ENCODE results near the gene NAB2.
A peak's percentile ranks its signal among the peaks of the same experiment; 100 is the strongest.

The NAB2 gene

GRCh38 chr12:57127726-57128518 lies 39.0 kb downstream of the NAB2 start, which contains the start of gene LRP1:
Gene LRP1, plus strand, starts transcription at chr12:57128483. Its CDS starts 482 bp downstream, at chr12:57128965.
- peak; percentile 89 to 95 for DNase-seq
- H3K4me1 ChIP-seq: peaks cover 0 to 39% (median 36%) of the 10 kb centered on the region in 4 donors
- H3K27me3 ChIP-seq: no peaks in the 10 kb centered on the region
- peak within 1 kb of the TSS; percentile 95 to 99 for H3K27ac ChIP-seq
- TF ChIP-seq CTCF (IDR thresholded peaks at IDR 0.05): no peak
- peak within 1 kb of the TSS; percentile 94 to 96 for H3K4me3 ChIP-seq
- H3K9me3 ChIP-seq: no peaks in the 10 kb centered on the region
- H3K36me3 ChIP-seq: no peaks in the 10 kb centered on the region
- intact Hi-C loops (cut with DNase I; ENCODE audit: low total_unique reads): loop anchor here (2.0 kb wide), 1 partner anchor 49 kb away; no protein-coding TSS in a partner anchor

GRCh38 chr12:57128519-57129247 lies 39.8 kb downstream of the NAB2 start:
- DNase-seq: no peak
- peak overlapping the region; percentile 94 to 96 for H3K4me3 ChIP-seq
- no peaks in the 10 kb centered on the region for H3K36me3 ChIP-seq
- no peaks in the 10 kb centered on the region for H3K9me3 ChIP-seq
- H3K27me3 ChIP-seq: no peaks in the 10 kb centered on the region
- intact Hi-C loops (cut with DNase I; ENCODE audit: low total_unique reads): no loop called here
- peaks cover 0 to 47% (median 43%) of the 10 kb centered on the region in 4 donors for H3K4me1 ChIP-seq
- peak overlapping the region; percentile 95 to 99 for H3K27ac ChIP-seq
- TF ChIP-seq CTCF (IDR thresholded peaks at IDR 0.05): no peak

GRCh38 chr12:57129321-57129842 lies 40.5 kb downstream of the NAB2 start:
- DNase-seq: no peak
- H3K36me3 ChIP-seq: no peaks in the 10 kb centered on the region
- H3K9me3 ChIP-seq: no peaks in the 10 kb centered on the region
- H3K27me3 ChIP-seq: no peaks in the 10 kb centered on the region
- peak overlapping the region; percentile 95 to 99 for H3K27ac ChIP-seq
- intact Hi-C loops (cut with DNase I; ENCODE audit: low total_unique reads): no loop called here
- TF ChIP-seq CTCF (IDR thresholded peaks at IDR 0.05): no peak
- H3K4me3 ChIP-seq: peak overlapping the region; percentile 94 to 96
- H3K4me1 ChIP-seq: peaks cover 0 to 54% (median 50%) of the 10 kb centered on the region in 4 donors

- no peaks in the 10 kb centered on the region for H3K9me3 ChIP-seq
- peak overlapping the region; percentile 94 to 96 for H3K4me3 ChIP-seq
- intact Hi-C loops (cut with DNase I; ENCODE audit: low total_unique reads): no loop called here
- H3K27ac ChIP-seq: peak overlapping the region; percentile 95 to 99
- no peaks in the 10 kb centered on the region for H3K36me3 ChIP-seq
- peaks cover 0 to 59% (median 55%) of the 10 kb centered on the region in 4 donors for H3K4me1 ChIP-seq
- H3K27me3 ChIP-seq: no peaks in the 10 kb centered on the region
- TF ChIP-seq CTCF (IDR thresholded peaks at IDR 0.05): no peak
- peak in 1 of 2 donors; percentile 82 for DNase-seq
Observed at GRCh38 chr12:57129889-57130288, 41.0 kb downstream of the NAB2 start.

GRCh38 chr12:57130941-57131340 lies 42.0 kb downstream of the NAB2 start:
- Histone ChIP-seq H3K36me3 (no peaks in the 10 kb centered on the region), H3K27ac (peak overlapping the region; percentile 95 to 99), H3K27me3 (no peaks in the 10 kb centered on the region), H3K4me1 (peaks cover 0 to 70% (median 66%) of the 10 kb centered on the region in 4 donors), H3K9me3 (no peaks in the 10 kb centered on the region), H3K4me3 (peak overlapping the region; percentile 94 to 96)
- intact Hi-C loops (cut with DNase I; ENCODE audit: low total_unique reads): no loop called here
- TF ChIP-seq CTCF (IDR thresholded peaks at IDR 0.05): no peak
- no peak for DNase-seq

Data from tibial artery (tissue), 4 donors.